Upper lobe of left lung (tissue), 4 donors: ENCODE results near the gene GNG13.
A peak's percentile ranks its signal among the peaks of the same experiment; 100 is the strongest.

Source experiments
- CTCF ChIP-seq, 6 experiments: fragments of 450-650 bp in 4 of 6; fragments of 200-600 bp in 2 of 6; sonication (generic) in 2 of 6; IDR thresholded peaks; one replicate each; pipeline ENCODE4 v1.5.1; 2016 to 2019; ENCODE audit warnings: antibody characterized with exemption in 6 of 6
- POLR2A ChIP-seq, 4 donors: fragments of 450-650 bp; IDR thresholded peaks; one replicate each; pipeline ENCODE4 v1.5.1; 2016 to 2017; ENCODE audit warnings: antibody characterized with exemption in 4 of 4, mild to moderate bottlenecking in 2 of 4
- POLR2AphosphoS5 ChIP-seq, 2 donors: sonication (generic); formaldehyde crosslinking; IDR thresholded peaks; one replicate each; pipeline ENCODE4 v1.5.1; 2017; ENCODE audit warnings: antibody characterized with exemption in 2 of 2

- TF ChIP-seq CTCF (IDR thresholded peaks at IDR 0.05): peak in 3 of 6 experiments; percentile 20 to 63 (median 33)
- TF ChIP-seq POLR2AphosphoS5 (IDR thresholded peaks at IDR 0.05): no peak
- TF ChIP-seq POLR2A (IDR thresholded peaks at IDR 0.05): peak in 1 of 4 donors; percentile 67
Observed at GRCh38 chr16:787978-788398, 12.5 kb downstream of the GNG13 start, which contains the start of gene RPUSD1.
